Measurements from ENCODE around the gene PHF19. TPM values are rescaled to one million over a fixed set of nuclear protein-coding genes. Genes with fewer than 3 reads are reported as not detected.
A peak's percentile ranks its signal among the peaks of the same experiment; 100 is the strongest.

The PHF19 gene
- total RNA-seq, 1 donor from 2014 or later = 44.9 TPM

GRCh38 chr9:120890320-120891244, 13.6 kb upstream of the PHF19 start:
- Histone ChIP-seq H3K4me3 (no peak overlapping the region), H3K9me3 (no peaks in the 10 kb centered on the region), H3K27ac (peak overlapping the region; percentile 80), H3K27me3 (no peaks in the 10 kb centered on the region), H3K36me3 (no peaks in the 10 kb centered on the region), H3K4me1 (peaks cover 63% of the 10 kb centered on the region)
- DNase-seq (ENCODE audit: extremely low spot score in 2 of 2) = no peak
- intact Hi-C loops (cut with DNase I) = no loop called here
- TF ChIP-seq, protein P1, sequence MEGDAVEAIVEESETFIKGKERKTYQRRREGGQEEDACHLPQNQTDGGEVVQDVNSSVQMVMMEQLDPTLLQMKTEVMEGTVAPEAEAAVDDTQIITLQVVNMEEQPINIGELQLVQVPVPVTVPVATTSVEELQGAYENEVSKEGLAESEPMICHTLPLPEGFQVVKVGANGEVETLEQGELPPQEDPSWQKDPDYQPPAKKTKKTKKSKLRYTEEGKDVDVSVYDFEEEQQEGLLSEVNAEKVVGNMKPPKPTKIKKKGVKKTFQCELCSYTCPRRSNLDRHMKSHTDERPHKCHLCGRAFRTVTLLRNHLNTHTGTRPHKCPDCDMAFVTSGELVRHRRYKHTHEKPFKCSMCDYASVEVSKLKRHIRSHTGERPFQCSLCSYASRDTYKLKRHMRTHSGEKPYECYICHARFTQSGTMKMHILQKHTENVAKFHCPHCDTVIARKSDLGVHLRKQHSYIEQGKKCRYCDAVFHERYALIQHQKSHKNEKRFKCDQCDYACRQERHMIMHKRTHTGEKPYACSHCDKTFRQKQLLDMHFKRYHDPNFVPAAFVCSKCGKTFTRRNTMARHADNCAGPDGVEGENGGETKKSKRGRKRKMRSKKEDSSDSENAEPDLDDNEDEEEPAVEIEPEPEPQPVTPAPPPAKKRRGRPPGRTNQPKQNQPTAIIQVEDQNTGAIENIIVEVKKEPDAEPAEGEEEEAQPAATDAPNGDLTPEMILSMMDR (IDR thresholded peaks at IDR 0.05) = no peak
- peak in 1 of 2 donors; percentile 27 for TF ChIP-seq POLR2AphosphoS5 (IDR thresholded peaks at IDR 0.05; ENCODE audit: insufficient read depth in 1 of 2, low read depth in 1 of 2)

DNA sequence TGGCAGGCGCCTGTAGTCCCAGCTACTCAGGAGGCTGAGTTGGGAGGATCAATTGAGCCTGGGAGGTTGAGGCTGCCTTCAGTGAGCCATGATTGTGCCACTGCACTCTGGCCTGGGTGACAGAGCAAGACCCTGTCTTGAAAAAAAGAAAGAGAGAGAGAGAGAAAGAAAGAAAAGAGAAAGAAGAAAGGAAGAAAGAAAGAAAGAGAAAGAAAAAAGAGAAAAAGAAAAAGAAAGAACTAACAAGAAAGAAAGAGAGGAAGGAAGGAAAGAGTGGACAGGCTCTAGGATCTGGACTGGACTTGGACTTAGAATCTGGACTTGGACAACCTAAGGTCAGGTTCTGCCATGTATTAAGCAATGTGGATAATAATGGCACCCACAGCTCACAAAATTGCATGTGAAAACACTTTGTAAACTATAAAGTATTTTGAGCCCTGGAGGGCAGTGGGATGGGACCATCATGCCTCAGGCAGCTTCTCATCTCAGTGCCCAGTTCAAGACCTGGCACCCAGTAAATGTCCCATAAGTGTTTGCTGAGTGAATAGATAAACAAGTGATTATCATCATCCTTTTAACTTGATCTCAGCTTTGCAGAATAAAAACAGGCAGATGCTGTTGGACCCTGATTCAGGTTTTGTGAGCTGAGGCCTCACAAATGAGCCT, 12.8 kb upstream of the PHF19 start:
- TF ChIP-seq, protein P1 (IDR thresholded peaks at IDR 0.05) = no peak
- TF ChIP-seq POLR2A (IDR thresholded peaks at IDR 0.05) = no peak
- Histone ChIP-seq H3K27me3 (no peaks in the 10 kb centered on the region), H3K4me3 (no peak overlapping the region), H3K27ac (peak overlapping the region; percentile 80), H3K36me3 (no peaks in the 10 kb centered on the region), H3K9me3 (no peaks in the 10 kb centered on the region), H3K4me1 (peaks cover 64% of the 10 kb centered on the region)
- DNase-seq (ENCODE audit: extremely low spot score in 2 of 2) = no peak
- intact Hi-C loops (cut with DNase I) = loop anchor here (5.0 kb wide), 1 partner anchor 43 kb away; no protein-coding TSS in a partner anchor

GRCh38 chr9:120888626-120889025, 11.6 kb upstream of the PHF19 start:
- Histone ChIP-seq H3K9me3 (no peaks in the 10 kb centered on the region), H3K4me1 (peaks cover 53% of the 10 kb centered on the region), H3K4me3 (no peak overlapping the region), H3K27me3 (no peaks in the 10 kb centered on the region), H3K27ac (peak overlapping the region; percentile 80), H3K36me3 (no peaks in the 10 kb centered on the region)
- TF ChIP-seq, protein P1 (IDR thresholded peaks at IDR 0.05) = no peak
- TF ChIP-seq POLR2A (IDR thresholded peaks at IDR 0.05) (no peak), POLR2AphosphoS5 (IDR thresholded peaks at IDR 0.05; ENCODE audit: insufficient read depth in 1 of 2, low read depth in 1 of 2) (no peak)
- intact Hi-C loops (cut with DNase I) = loop anchor here (5.0 kb wide), 1 partner anchor 44 kb away; no protein-coding TSS in a partner anchor
- DNase-seq (ENCODE audit: extremely low spot score in 2 of 2) = no peak

DNA sequence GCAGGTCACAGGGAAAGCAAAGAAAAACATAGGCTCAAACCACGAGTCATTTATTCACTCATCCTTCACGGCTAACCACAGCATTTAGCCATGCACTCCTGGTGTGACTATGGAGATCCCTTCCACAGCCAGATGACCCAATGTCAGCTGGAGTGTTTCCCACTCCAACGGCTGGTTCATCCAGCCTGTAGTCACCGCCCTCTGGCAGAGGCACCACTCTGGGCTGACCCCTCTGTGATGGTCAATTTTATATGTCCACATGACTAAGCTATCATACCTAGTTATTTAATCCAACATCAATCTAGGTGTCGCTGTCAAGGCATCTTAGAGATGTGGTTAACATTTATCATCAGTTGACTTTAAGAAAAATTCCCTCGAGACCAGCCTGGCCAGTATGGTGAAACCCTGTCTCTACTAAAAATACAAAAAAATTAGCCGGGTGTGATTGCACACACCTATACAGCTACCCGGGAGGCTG, 9.5 kb upstream of the PHF19 start:
- no peaks in the 10 kb centered on the region for H3K9me3 ChIP-seq
- no peaks in the 10 kb centered on the region for H3K36me3 ChIP-seq
- no peak overlapping the region for H3K4me3 ChIP-seq
- no peaks in the 10 kb centered on the region for H3K27me3 ChIP-seq
- no peak overlapping the region for H3K27ac ChIP-seq
- no peak for DNase-seq (ENCODE audit: extremely low spot score in 2 of 2)
- intact Hi-C loops (cut with DNase I) = loop anchor here (5.0 kb wide), 1 partner anchor 46 kb away; no protein-coding TSS in a partner anchor
- peaks cover 32% of the 10 kb centered on the region for H3K4me1 ChIP-seq
- peak in 1 of 2 donors; percentile 15 for TF ChIP-seq POLR2AphosphoS5 (IDR thresholded peaks at IDR 0.05; ENCODE audit: insufficient read depth in 1 of 2, low read depth in 1 of 2)
- TF ChIP-seq, protein P1 (IDR thresholded peaks at IDR 0.05) = no peak
